Transverse colon (tissue), 4 donors: ENCODE measurements around the gene TLX1. TPM values are rescaled to one million over a fixed set of nuclear protein-coding genes. Genes with fewer than 3 reads are reported as not detected.

Experiments
- DNase-seq: peaks from one replicate; pipeline ENCODE4 v3.0.0-alpha.2; 2019
- H3K27ac ChIP-seq, 4 donors: fragments of 200-600 bp; sonication (generic); 2 replicates each; pipeline ENCODE4 v1.5.1; 2016 to 2018; ENCODE audit warnings: inconsistent platforms in 4 of 4
- H3K27me3 ChIP-seq: fragments of 200-600 bp; sonication (generic); 2 replicates; pipeline ENCODE4 v1.5.1; 2017; ENCODE audit warnings: inconsistent platforms
- H3K36me3 ChIP-seq, 4 donors: fragments of 200-600 bp; sonication (generic); 2 replicates each; pipeline ENCODE4 v1.5.1; 2017 to 2019; ENCODE audit warnings: inconsistent platforms in 4 of 4
- H3K4me1 ChIP-seq, 4 donors: fragments of 200-600 bp; sonication (generic); 2 replicates each; pipeline ENCODE4 v1.5.1; 2017 to 2020; ENCODE audit warnings: inconsistent platforms in 4 of 4
- H3K4me3 ChIP-seq, 4 donors: fragments of 200-600 bp; sonication (generic); 1 replicate in 1 of 4; 2 replicates in 3 of 4; pipeline versions ENCODE4 v1.5.1 to v1.6.1; 2017 to 2019; ENCODE audit warnings: inconsistent platforms in 4 of 4
- H3K9me3 ChIP-seq, 2 donors: fragments of 200-600 bp; sonication (generic); 2 replicates each; pipeline ENCODE4 v1.5.1; 2017 to 2019; ENCODE audit warnings: inconsistent platforms in 2 of 2
- EP300 ChIP-seq: sonication (generic); formaldehyde crosslinking; IDR thresholded peaks from one replicate; pipeline ENCODE4 v1.6.1; 2017; ENCODE audit warnings: antibody characterized with exemption, low read depth
- POLR2A ChIP-seq: fragments of 450-650 bp; IDR thresholded peaks from one replicate; pipeline ENCODE4 v1.6.1; 2016; ENCODE audit warnings: antibody characterized with exemption, mild to moderate bottlenecking, moderate library complexity
- POLR2AphosphoS5 ChIP-seq, 3 donors: sonication (generic); formaldehyde crosslinking; IDR thresholded peaks; one replicate each; pipeline ENCODE4 v1.6.1; 2016; ENCODE audit warnings: antibody characterized with exemption in 3 of 3
- WGBS, 2 donors: methylation state at CpG; one replicate each; pipeline ENCODE4 v1.1.5; 2018; ENCODE audit warnings: low coverage in 1 of 2; 5-methylcytosine and 5-hydroxymethylcytosine counted together
- in situ Hi-C, 4 donors: fragments of 200-750 bp; cut with MboI; loops; one replicate each; pipeline versions ENCODE4 v1.15.0 to v1.15.1; 2017; ENCODE audit warnings: low sequenced_read_pairs in 3 of 4, low pct_ligation_motif_present in 1 of 4, low pct_unique_long_range_greater_than_20kb in 1 of 4
- intact Hi-C: fragments of 100-400 bp; cut with DNase I; formaldehyde crosslinking; loops from one replicate; pipeline ENCODE4 v1.15.1; 2023; ENCODE audit warnings: low total_unique reads
- total RNA-seq, 4 donors: library from RNA; depleted of rRNA; stranded (reverse); fragments of >200 nt; gene quantifications; one replicate each; pipeline ENCODE4 v1.1.0, GENCODE V29; 2016
- TF ChIP-seq, protein P1 (sequence below), 5 experiments: fragments of 200-600 bp in 3 of 5; fragments of 450-650 bp in 2 of 5; sonication (generic) in 3 of 5; IDR thresholded peaks; 1 replicate in 2 of 5; 2 replicates in 3 of 5; pipeline ENCODE4 v1.5.1; 2016 to 2017; ENCODE audit warnings: antibody characterized with exemption in 5 of 5, inconsistent platforms in 3 of 5, mild to moderate bottlenecking in 2 of 5, moderate library complexity in 1 of 5

TLX1 gene
- total RNA-seq, 4 donors from 2014 or later, result 0.14 to 0.60 TPM; not detected in 2

- intact Hi-C loops, result no loop called here
- 27 to 31% methylated on average over 3 of the region's 3 CpGs for WGBS, 2 donors
- in situ Hi-C loops, result no loop called here
Measured at GRCh38 chr10:101155896-101156295, 24.8 kb downstream of the TLX1 start.

DNA sequence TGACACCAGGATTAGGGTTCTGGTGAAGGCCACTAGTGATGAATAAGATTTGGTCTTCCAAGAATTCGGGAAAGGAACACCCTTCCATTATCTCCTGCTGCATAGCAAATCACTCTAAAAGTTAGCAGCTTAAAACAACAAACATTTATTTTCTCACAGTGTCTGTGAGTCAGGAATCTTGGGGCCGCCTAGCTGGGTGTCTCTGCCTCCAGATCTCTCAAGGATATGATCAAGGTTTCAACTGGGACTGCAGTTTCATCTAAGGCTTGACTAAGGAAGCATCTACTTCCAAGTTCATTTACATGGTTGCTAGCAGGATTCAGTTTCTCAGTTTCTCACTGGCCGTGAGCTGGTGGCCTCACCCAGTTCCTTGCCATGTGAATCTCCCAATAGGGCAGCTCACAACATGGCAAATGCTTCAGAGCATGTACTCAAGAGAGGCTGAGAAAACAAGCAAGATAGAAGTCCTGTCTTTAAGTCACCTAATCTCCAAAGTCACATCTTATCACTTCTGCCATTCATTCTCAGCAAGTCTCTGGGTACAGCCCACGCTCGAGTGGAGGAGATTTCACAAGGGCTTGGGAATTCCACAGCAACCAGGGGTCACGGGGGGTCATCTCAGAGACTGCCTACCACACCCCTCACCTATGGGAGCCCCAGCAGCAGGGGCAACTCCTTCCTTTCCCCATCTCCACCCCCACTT is 26.8 kb downstream of the TLX1 start:
- TF ChIP-seq POLR2AphosphoS5 (IDR thresholded peaks at IDR 0.05) (no peak), POLR2A (no peak), EP300 (no peak)
- TF ChIP-seq, protein P1, sequence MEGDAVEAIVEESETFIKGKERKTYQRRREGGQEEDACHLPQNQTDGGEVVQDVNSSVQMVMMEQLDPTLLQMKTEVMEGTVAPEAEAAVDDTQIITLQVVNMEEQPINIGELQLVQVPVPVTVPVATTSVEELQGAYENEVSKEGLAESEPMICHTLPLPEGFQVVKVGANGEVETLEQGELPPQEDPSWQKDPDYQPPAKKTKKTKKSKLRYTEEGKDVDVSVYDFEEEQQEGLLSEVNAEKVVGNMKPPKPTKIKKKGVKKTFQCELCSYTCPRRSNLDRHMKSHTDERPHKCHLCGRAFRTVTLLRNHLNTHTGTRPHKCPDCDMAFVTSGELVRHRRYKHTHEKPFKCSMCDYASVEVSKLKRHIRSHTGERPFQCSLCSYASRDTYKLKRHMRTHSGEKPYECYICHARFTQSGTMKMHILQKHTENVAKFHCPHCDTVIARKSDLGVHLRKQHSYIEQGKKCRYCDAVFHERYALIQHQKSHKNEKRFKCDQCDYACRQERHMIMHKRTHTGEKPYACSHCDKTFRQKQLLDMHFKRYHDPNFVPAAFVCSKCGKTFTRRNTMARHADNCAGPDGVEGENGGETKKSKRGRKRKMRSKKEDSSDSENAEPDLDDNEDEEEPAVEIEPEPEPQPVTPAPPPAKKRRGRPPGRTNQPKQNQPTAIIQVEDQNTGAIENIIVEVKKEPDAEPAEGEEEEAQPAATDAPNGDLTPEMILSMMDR (IDR thresholded peaks at IDR 0.05), result no peak
- no peak for DNase-seq
- Histone ChIP-seq H3K4me3 (no peak overlapping the region), H3K36me3 (no peaks in the 10 kb centered on the region), H3K27ac (no peak overlapping the region), H3K9me3 (no peaks in the 10 kb centered on the region), H3K27me3 (peaks cover 87% of the 10 kb centered on the region), H3K4me1 (peaks cover 0 to 4% (median 2%) of the 10 kb centered on the region in 4 donors)
- in situ Hi-C loops, result no loop called here
- WGBS, 2 donors, result 29 to 43% methylated on average over 4 to 6 of the region's 6 CpGs
- intact Hi-C loops, result no loop called here

More at GRCh38 chr10:101155896-101156295, 24.8 kb downstream of the TLX1 start:
- Histone ChIP-seq H3K9me3 (no peaks in the 10 kb centered on the region), H3K4me1 (no peaks in the 10 kb centered on the region), H3K27ac (no peak overlapping the region), H3K4me3 (no peak overlapping the region), H3K27me3 (peaks cover 89% of the 10 kb centered on the region), H3K36me3 (no peaks in the 10 kb centered on the region)
- no peak for DNase-seq
- TF ChIP-seq POLR2A (no peak), POLR2AphosphoS5 (IDR thresholded peaks at IDR 0.05) (no peak), EP300 (no peak)
- TF ChIP-seq, protein P1 (IDR thresholded peaks at IDR 0.05), result no peak

- no peak for TF ChIP-seq POLR2AphosphoS5 (IDR thresholded peaks at IDR 0.05)
- no peak for TF ChIP-seq POLR2A
- TF ChIP-seq EP300, result no peak
- TF ChIP-seq, protein P1 (IDR thresholded peaks at IDR 0.05), result no peak
- Histone ChIP-seq H3K27ac (no peak overlapping the region), H3K4me1 (peaks cover 0 to 4% (median 2%) of the 10 kb centered on the region in 4 donors), H3K27me3 (peaks cover 87% of the 10 kb centered on the region), H3K9me3 (no peaks in the 10 kb centered on the region), H3K4me3 (no peak overlapping the region), H3K36me3 (no peaks in the 10 kb centered on the region)
- DNase-seq, result no peak
- in situ Hi-C loops, result no loop called here
- intact Hi-C loops, result no loop called here
- 46% methylated on average over 4 of the region's 4 CpGs; no CpG with 5 or more reads in 1 of the 2 donors for WGBS, 2 donors
Measured at GRCh38 chr10:101158459-101159058, 27.5 kb downstream of the TLX1 start.

GRCh38 chr10:101161494-101162299 is 30.6 kb downstream of the TLX1 start:
- peak; percentile 72 for DNase-seq
- TF ChIP-seq, protein P1 (IDR thresholded peaks at IDR 0.05), result peak; percentile 84 to 98 (median 95)
- TF ChIP-seq POLR2AphosphoS5 (IDR thresholded peaks at IDR 0.05), result no peak
- Histone ChIP-seq H3K27me3 (peaks cover 88% of the 10 kb centered on the region), H3K27ac (no peak overlapping the region), H3K36me3 (no peaks in the 10 kb centered on the region), H3K4me1 (peaks cover 0 to 4% (median 2%) of the 10 kb centered on the region in 4 donors), H3K9me3 (no peaks in the 10 kb centered on the region), H3K4me3 (peak overlapping the region in 2 of 4 donors; percentile 10 to 17)
- intact Hi-C loops (loop anchor here (1.0 kb wide), 1 partner anchor 92 kb away; no protein-coding TSS in a partner anchor), in situ Hi-C loops (no loop called here)
- WGBS, 2 donors, result 6 to 7% methylated on average over 3 to 19 of the region's 20 CpGs
